ENCODE results near the gene GRAMD2B.

Gene GRAMD2B

DNA sequence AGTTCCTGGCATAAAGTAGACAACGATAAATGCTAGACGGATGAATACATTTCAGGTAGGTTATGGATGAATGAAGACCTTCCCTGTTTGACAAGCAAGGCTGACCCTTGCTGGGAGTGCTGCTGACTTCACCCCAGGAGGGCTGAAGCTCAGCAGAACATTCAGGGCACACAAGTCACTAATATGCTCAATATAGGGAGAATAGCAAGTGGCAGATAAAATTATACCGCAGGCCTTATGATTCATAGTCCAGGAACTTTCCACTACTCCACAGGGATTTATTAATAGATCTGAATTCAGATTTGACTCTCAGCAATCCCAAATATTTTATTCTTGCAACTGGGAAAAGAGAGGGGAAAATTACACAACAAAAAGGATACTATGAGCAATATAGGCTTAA is 38.2 kb upstream of the GRAMD2B start:
- DNase-seq (ENCODE audit: low read depth), result peak; percentile 67
- TF ChIP-seq, protein P1, sequence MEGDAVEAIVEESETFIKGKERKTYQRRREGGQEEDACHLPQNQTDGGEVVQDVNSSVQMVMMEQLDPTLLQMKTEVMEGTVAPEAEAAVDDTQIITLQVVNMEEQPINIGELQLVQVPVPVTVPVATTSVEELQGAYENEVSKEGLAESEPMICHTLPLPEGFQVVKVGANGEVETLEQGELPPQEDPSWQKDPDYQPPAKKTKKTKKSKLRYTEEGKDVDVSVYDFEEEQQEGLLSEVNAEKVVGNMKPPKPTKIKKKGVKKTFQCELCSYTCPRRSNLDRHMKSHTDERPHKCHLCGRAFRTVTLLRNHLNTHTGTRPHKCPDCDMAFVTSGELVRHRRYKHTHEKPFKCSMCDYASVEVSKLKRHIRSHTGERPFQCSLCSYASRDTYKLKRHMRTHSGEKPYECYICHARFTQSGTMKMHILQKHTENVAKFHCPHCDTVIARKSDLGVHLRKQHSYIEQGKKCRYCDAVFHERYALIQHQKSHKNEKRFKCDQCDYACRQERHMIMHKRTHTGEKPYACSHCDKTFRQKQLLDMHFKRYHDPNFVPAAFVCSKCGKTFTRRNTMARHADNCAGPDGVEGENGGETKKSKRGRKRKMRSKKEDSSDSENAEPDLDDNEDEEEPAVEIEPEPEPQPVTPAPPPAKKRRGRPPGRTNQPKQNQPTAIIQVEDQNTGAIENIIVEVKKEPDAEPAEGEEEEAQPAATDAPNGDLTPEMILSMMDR (conservative IDR thresholded peaks at IDR 0.05; ENCODE audit: low read depth, low read length), result no peak
- H3K4me3 ChIP-seq (ENCODE audit: low read length), result no peak overlapping the region

GRCh38 chr5:126385524-126386502 is 37.4 kb upstream of the GRAMD2B start:
- TF ChIP-seq, protein P1 (conservative IDR thresholded peaks at IDR 0.05; ENCODE audit: low read depth, low read length), result no peak

DNA sequence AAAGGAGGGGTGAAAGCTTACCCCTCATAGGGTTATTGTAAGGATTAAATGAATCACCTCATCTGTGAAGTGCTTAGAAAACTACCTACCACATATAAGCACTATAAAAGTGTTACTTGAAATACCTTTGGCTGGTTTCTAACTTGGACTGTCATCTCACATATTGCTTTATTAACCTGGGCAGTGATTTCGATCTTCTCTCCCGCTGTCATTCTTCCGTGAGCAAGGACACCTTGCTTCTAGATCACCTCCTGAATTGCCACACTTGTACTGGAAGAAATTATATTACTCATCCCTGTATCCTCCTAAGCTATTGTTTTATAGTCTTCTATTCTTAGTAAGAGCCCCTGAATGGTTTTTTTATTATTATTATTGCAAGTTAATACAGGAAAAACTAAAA is 34.0 kb upstream of the GRAMD2B start:
- H3K4me3 ChIP-seq (ENCODE audit: low read length), result no peak overlapping the region
- no peak for DNase-seq (ENCODE audit: low read depth)
- TF ChIP-seq, protein P1 (conservative IDR thresholded peaks at IDR 0.05; ENCODE audit: low read depth, low read length), result no peak

More at GRCh38 chr5:126385524-126386502, 37.4 kb upstream of the GRAMD2B start:
- H3K4me3 ChIP-seq (ENCODE audit: low read length), result no peak overlapping the region
- DNase-seq (ENCODE audit: low read depth), result no peak

- H3K4me3 ChIP-seq (ENCODE audit: low read length), result no peak overlapping the region
- DNase-seq (ENCODE audit: low read depth), result no peak
- TF ChIP-seq, protein P1 (conservative IDR thresholded peaks at IDR 0.05; ENCODE audit: low read depth, low read length), result no peak
These were observed 33.2 kb upstream of the GRAMD2B start for GRCh38 chr5:126390051-126390450.

DNA sequence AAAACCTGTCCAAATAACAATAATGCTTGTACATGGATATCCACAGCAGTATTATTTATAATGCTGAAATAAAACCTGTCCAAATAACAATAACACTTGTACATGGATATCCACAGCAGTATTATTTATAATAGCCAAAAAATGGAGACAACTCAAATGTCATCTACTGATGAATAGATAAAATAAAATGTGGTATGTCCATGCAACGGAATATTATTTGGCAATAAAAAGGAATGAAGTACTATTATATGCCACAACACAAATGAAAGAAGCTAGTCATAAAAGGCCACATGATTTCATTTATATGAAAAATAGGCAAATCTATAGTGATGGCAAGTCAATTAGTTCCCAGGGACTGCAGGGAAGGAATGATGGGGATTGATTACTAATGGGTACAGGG is 31.8 kb upstream of the GRAMD2B start:
- TF ChIP-seq, protein P1 (conservative IDR thresholded peaks at IDR 0.05; ENCODE audit: low read depth, low read length), result no peak
- DNase-seq (ENCODE audit: low read depth), result no peak
- H3K4me3 ChIP-seq (ENCODE audit: low read length), result no peak overlapping the region

- no peak for DNase-seq (ENCODE audit: low read depth)
- TF ChIP-seq, protein P1 (conservative IDR thresholded peaks at IDR 0.05; ENCODE audit: low read depth, low read length), result no peak
- H3K4me3 ChIP-seq (ENCODE audit: low read length), result no peak overlapping the region
These were observed 28.9 kb upstream of the GRAMD2B start for GRCh38 chr5:126394211-126394788.

Data from retinal pigment epithelial cell (primary cell).